Measurements from ENCODE around the gene TRIM7. TPM values are rescaled to one million over a fixed set of nuclear protein-coding genes. Genes with fewer than 3 reads are reported as not detected.

TRIM7 gene
- polyA plus RNA-seq, 1 donor (not counting 4 experiments of a cell fraction or from before 2014, with no cell fraction given), result 27.6 TPM

DNA sequence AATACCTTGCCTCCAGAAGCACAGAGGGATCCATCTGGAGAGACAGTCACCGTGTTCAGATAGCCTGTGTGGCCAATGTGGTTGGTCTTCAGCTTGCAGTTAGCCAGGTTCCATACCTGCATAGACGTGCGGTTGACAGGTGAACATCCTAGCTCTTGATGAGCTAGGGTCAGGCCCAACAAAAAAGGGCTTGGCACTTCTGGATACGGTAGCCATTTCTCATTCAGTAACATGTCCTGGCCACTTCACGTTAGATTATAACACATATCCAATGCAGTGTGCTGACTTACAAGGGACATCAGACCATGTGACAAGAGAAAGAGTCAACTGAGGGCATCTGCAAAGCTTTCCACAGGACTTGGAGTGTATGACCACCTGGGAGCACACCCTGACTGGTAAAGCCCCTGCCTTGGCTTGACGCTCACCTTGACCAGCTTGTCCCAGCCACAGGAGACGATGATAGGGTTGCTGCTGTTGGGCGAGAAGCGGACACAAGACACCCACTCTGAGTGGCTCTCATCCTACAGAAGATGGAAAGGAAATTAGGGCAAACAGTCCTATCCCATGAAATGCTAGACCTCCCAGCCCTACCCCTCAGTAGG lies 34.2 kb upstream of the TRIM7 start:
- no peak for FAIRE-seq
- Histone ChIP-seq H3K4me2 (ENCODE audit: control insufficient read depth, extremely low read depth, insufficient read depth, low read depth, low read length) (no peak overlapping the region), H4K20me1 (ENCODE audit: control insufficient read depth, extremely low read depth, insufficient read depth, low read length) (peaks cover 58% of the 10 kb centered on the region), H3K79me2 (ENCODE audit: control insufficient read depth, insufficient read depth, low read length) (peaks cover 62% of the 10 kb centered on the region), H2AFZ (ENCODE audit: control insufficient read depth, low read length) (no peak overlapping the region), H3K4me1 (ENCODE audit: control insufficient read depth, extremely low read depth, insufficient read depth, low read length) (peaks cover 8% of the 10 kb centered on the region), H3K9ac (ENCODE audit: control insufficient read depth, extremely low read depth, insufficient read depth, low read length) (no peak overlapping the region), H3K27ac (ENCODE audit: control insufficient read depth, insufficient read depth, low read length) (no peak overlapping the region), H3K9me1 (ENCODE audit: control insufficient read depth, extremely low read depth, insufficient read depth, low read length) (no peaks in the 10 kb centered on the region), H3K27me3 (ENCODE audit: control insufficient read depth, extremely low read depth, insufficient read depth, low read length) (no peaks in the 10 kb centered on the region), H3K9me3 (ENCODE audit: control insufficient read depth, low read depth, low read length) (no peaks in the 10 kb centered on the region), H3K4me3 (ENCODE audit: control insufficient read depth in 2 of 3, extremely low read depth in 1 of 3, insufficient read depth in 2 of 3, low read depth in 1 of 3, low read length in 3 of 3) (no peak overlapping the region), H3K36me3 (ENCODE audit: control insufficient read depth in 2 of 2, extremely low read depth in 1 of 2, insufficient read depth in 2 of 2, low read length in 2 of 2) (peaks cover 46 to 73% of the 10 kb centered on the region in 2 experiments)
- dilution Hi-C loops (cut with MboI; ENCODE audit: extremely low pct_ligation_motif_present, low sequenced_read_pairs), result no loop called here
- TF ChIP-seq CTCF (optimal IDR thresholded peaks at IDR 0.05 in 1 of 3, IDR thresholded peaks at IDR 0.05 in 1 of 3, conservative IDR thresholded peaks at IDR 0.05 in 1 of 3; ENCODE audit: extremely low read depth in 1 of 3, insufficient read depth in 2 of 3, low read length in 3 of 3), result no peak
- no peak for TF ChIP-seq EZH2 (IDR thresholded peaks at IDR 0.05; ENCODE audit: low read length)
- no peak for DNase-seq (ENCODE audit: low read depth, low spot score)

DNA sequence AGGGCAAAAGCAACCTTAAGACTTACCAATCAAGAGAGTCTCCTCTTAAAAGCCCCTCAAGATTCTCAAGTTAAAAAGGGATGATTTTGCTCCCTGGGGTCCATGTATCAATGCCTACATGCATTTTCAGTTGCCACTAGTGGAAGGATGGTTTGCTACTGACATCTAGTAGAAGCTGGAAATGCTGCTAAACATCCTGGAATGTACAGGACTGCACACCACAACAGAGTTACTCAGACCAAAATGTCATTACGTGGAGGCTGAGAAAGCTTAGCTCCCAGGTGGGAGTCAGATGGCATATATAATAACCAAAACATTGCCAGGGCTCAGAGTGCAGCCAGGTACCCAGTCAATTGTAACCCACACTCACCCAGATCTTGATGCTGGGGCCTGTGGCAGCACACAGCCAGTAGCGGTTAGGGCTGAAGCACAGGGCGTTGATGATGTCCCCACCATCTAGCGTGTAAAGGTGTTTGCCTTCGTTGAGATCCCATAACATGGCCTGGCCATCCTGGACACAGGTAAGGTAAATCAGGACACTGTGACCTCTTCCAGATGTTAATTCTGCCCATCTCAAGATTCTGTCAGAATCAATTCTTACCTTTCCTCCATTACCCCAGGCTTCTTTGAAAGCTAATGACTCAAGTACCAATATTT lies 32.9 kb upstream of the TRIM7 start:
- Histone ChIP-seq H2AFZ (ENCODE audit: control insufficient read depth, low read length) (no peak overlapping the region), H3K9me1 (ENCODE audit: control insufficient read depth, extremely low read depth, insufficient read depth, low read length) (no peaks in the 10 kb centered on the region), H3K27ac (ENCODE audit: control insufficient read depth, insufficient read depth, low read length) (no peak overlapping the region), H3K9ac (ENCODE audit: control insufficient read depth, extremely low read depth, insufficient read depth, low read length) (no peak overlapping the region), H4K20me1 (ENCODE audit: control insufficient read depth, extremely low read depth, insufficient read depth, low read length) (peaks cover 59% of the 10 kb centered on the region), H3K79me2 (ENCODE audit: control insufficient read depth, insufficient read depth, low read length) (peaks cover 53% of the 10 kb centered on the region), H3K4me1 (ENCODE audit: control insufficient read depth, extremely low read depth, insufficient read depth, low read length) (peaks cover 8% of the 10 kb centered on the region), H3K9me3 (ENCODE audit: control insufficient read depth, low read depth, low read length) (no peaks in the 10 kb centered on the region), H3K27me3 (ENCODE audit: control insufficient read depth, extremely low read depth, insufficient read depth, low read length) (no peaks in the 10 kb centered on the region), H3K36me3 (ENCODE audit: control insufficient read depth in 2 of 2, extremely low read depth in 1 of 2, insufficient read depth in 2 of 2, low read length in 2 of 2) (peaks cover 46 to 70% of the 10 kb centered on the region in 2 experiments), H3K4me3 (ENCODE audit: control insufficient read depth in 2 of 3, extremely low read depth in 1 of 3, insufficient read depth in 2 of 3, low read depth in 1 of 3, low read length in 3 of 3) (no peak overlapping the region), H3K4me2 (ENCODE audit: control insufficient read depth, extremely low read depth, insufficient read depth, low read depth, low read length) (no peak overlapping the region)
- no peak for TF ChIP-seq CTCF (optimal IDR thresholded peaks at IDR 0.05 in 1 of 3, IDR thresholded peaks at IDR 0.05 in 1 of 3, conservative IDR thresholded peaks at IDR 0.05 in 1 of 3; ENCODE audit: extremely low read depth in 1 of 3, insufficient read depth in 2 of 3, low read length in 3 of 3)
- TF ChIP-seq EZH2 (IDR thresholded peaks at IDR 0.05; ENCODE audit: low read length), result no peak
- FAIRE-seq (no peak), DNase-seq (ENCODE audit: low read depth, low spot score) (no peak)
- dilution Hi-C loops (cut with MboI; ENCODE audit: extremely low pct_ligation_motif_present, low sequenced_read_pairs), result no loop called here

Data from keratinocyte (primary cell).